CD14-positive monocyte (primary cell): ENCODE data around the gene PPP1R16B. TPM values are rescaled to one million over a fixed set of nuclear protein-coding genes. Genes with fewer than 3 reads are reported as not detected.
A peak's percentile ranks its signal among the peaks of the same experiment; 100 is the strongest.

ENCODE experiments used
- DNase-seq, 3 donors: peaks; one replicate each; pipeline ENCODE4 v3.0.0-alpha.2; 2011 to 2022
- H2AFZ ChIP-seq: 2 replicates; pipeline ENCODE4 v1.6.0; 2012; ENCODE audit warnings: mild to moderate bottlenecking, low read depth, low read length, inconsistent platforms; ENCODE audit not compliant: insufficient read depth, poor library complexity, severe bottlenecking
- H3K27ac ChIP-seq, 2 donors: 1 replicate in 1 of 2; 2 replicates in 1 of 2; pipeline ENCODE4 v1.5.1; 2012 to 2013; ENCODE audit warnings: low read length in 2 of 2, control low read depth in 1 of 2, inconsistent platforms in 1 of 2, low read depth in 1 of 2, mild to moderate bottlenecking in 1 of 2
- H3K27me3 ChIP-seq, 2 donors: one replicate each; pipeline versions ENCODE4 v1.6.0 to v1.6.1; 2011 to 2013; ENCODE audit warnings: low read length in 2 of 2; ENCODE audit not compliant: control insufficient read depth in 2 of 2, insufficient read depth in 2 of 2
- H3K36me3 ChIP-seq, 2 donors: replicated peaks in 1 of 2; 1 replicate in 1 of 2; 2 replicates in 1 of 2; pipeline versions ENCODE4 v1.5.1 to v1.6.1; 2012 to 2013; ENCODE audit warnings: low read length in 2 of 2, control low read depth in 1 of 2, inconsistent platforms in 1 of 2, mild to moderate bottlenecking in 1 of 2; ENCODE audit not compliant: insufficient read depth in 2 of 2, control insufficient read depth in 1 of 2
- H3K4me1 ChIP-seq, 2 donors: 1 replicate in 1 of 2; 2 replicates in 1 of 2; pipeline versions ENCODE4 v1.5.1 to v1.6.1; 2012 to 2013; ENCODE audit warnings: low read length in 2 of 2, control low read depth in 1 of 2, inconsistent platforms in 1 of 2, mild to moderate bottlenecking in 1 of 2, moderate library complexity in 1 of 2; ENCODE audit not compliant: insufficient read depth in 2 of 2, control insufficient read depth in 1 of 2
- H3K4me2 ChIP-seq: replicated peaks from 2 replicates; pipeline ENCODE3; 2012; ENCODE audit warnings: low read length, moderate library complexity, mild to moderate bottlenecking; ENCODE audit not compliant: poor library complexity, severe bottlenecking; ENCODE audit errors: extremely low read depth
- H3K4me3 ChIP-seq, 3 experiments: fragments of 200-600 bp in 1 of 3; sonication (generic) in 1 of 3; replicated peaks in 1 of 3; 1 replicate in 2 of 3; 2 replicates in 1 of 3; pipeline ENCODE4 v1.5.1; 2011 to 2013; ENCODE audit warnings: low read length in 3 of 3, mild to moderate bottlenecking in 3 of 3, control low read depth in 2 of 3, low read depth in 2 of 3, inconsistent platforms in 1 of 3, moderate library complexity in 1 of 3
- H3K79me2 ChIP-seq: 2 replicates; pipeline ENCODE4 v1.6.0; 2012; ENCODE audit warnings: mild to moderate bottlenecking, control low read depth, inconsistent platforms, low read length, moderate library complexity; ENCODE audit not compliant: insufficient read depth
- H3K9ac ChIP-seq: 2 replicates; pipeline ENCODE4 v1.6.0; 2017; ENCODE audit warnings: low read length, mild to moderate bottlenecking; ENCODE audit not compliant: insufficient read depth, poor library complexity, severe bottlenecking
- H3K9me3 ChIP-seq, 2 donors: replicated peaks in 1 of 2; 1 replicate in 1 of 2; 2 replicates in 1 of 2; pipeline versions ENCODE4 v1.5.1 to v1.6.1; 2012 to 2013; ENCODE audit warnings: low read length in 2 of 2, control low read depth in 1 of 2; ENCODE audit not compliant: control insufficient read depth in 1 of 2, insufficient read depth in 1 of 2
- H4K20me1 ChIP-seq: 2 replicates; pipeline ENCODE4 v1.6.0; 2012; ENCODE audit warnings: mild to moderate bottlenecking, low read length, control low read depth, moderate library complexity; ENCODE audit not compliant: insufficient read depth
- H3K27ac Mint-ChIP-seq, 7 donors: one replicate each; pipeline ENCODE4 v1.8.0; 2020; ENCODE audit warnings: mild to moderate bottlenecking in 7 of 7, mixed read lengths in 7 of 7, moderate library complexity in 6 of 7, inconsistent platforms in 2 of 7
- H3K27me3 Mint-ChIP-seq, 3 donors: one replicate each; pipeline ENCODE4 v1.8.0; 2021 to 2022; ENCODE audit warnings: low read depth in 3 of 3, mild to moderate bottlenecking in 3 of 3, mixed read lengths in 3 of 3, moderate library complexity in 3 of 3, inconsistent platforms in 1 of 3
- H3K36me3 Mint-ChIP-seq, 2 donors: one replicate each; pipeline ENCODE4 v1.8.0; 2020; ENCODE audit warnings: mixed read lengths in 2 of 2, inconsistent platforms in 1 of 2, mild to moderate bottlenecking in 1 of 2
- H3K4me1 Mint-ChIP-seq: one replicate; pipeline ENCODE4 v1.8.0; 2020; ENCODE audit warnings: mild to moderate bottlenecking, mixed read lengths
- H3K4me3 Mint-ChIP-seq, 2 donors: one replicate each; pipeline ENCODE4 v1.8.0; 2020; ENCODE audit warnings: mild to moderate bottlenecking in 2 of 2, mixed read lengths in 2 of 2, moderate library complexity in 1 of 2
- H3K9me3 Mint-ChIP-seq, 7 donors: one replicate each; pipeline ENCODE4 v1.8.0; 2020 to 2022; ENCODE audit warnings: mixed read lengths in 7 of 7, mild to moderate bottlenecking in 6 of 7, moderate library complexity in 6 of 7, inconsistent platforms in 2 of 7
- CTCF ChIP-seq: fragments of 200-600 bp; IDR thresholded peaks from one replicate; pipeline ENCODE4 v1.8.0; 2022; ENCODE audit warnings: antibody characterized with exemption, mild to moderate bottlenecking
- WGBS: methylation state at CpG from one replicate; pipeline ENCODE4 v1.1.5; 2013; ENCODE audit warnings: missing lambda C conversion rate; ENCODE audit not compliant: insufficient coverage; 5-methylcytosine and 5-hydroxymethylcytosine counted together
- intact Hi-C, 2 donors: fragments of 100-400 bp; cut with micrococcal nuclease; formaldehyde crosslinking; loops; one replicate each; pipeline versions ENCODE4 v1.15.0 to v1.15.1; 2023
- polyA plus RNA-seq, 3 donors: library from polyadenylated mRNA; depleted of rRNA in 1 of 3; unstranded in 2 of 3; stranded (reverse) in 1 of 3; fragments of 300-500 nt in 2 of 3; fragments of >200 nt in 1 of 3; fragmentation: Illumina TruSeq in 2 of 3; gene quantifications; 1 replicate in 2 of 3; 2 replicates in 1 of 3; pipeline ENCODE4 v1.2.3, GENCODE V29; 2012 to 2021

PPP1R16B gene
- polyA plus RNA-seq, 3 donors, result 1.1 to 4.4 (median 1.4) TPM

- Histone ChIP-seq H3K4me2 (no peak overlapping the region), H3K9ac (no peak overlapping the region), H3K4me3 (no peak overlapping the region), H3K36me3 (peaks cover 67 to 95% of the 10 kb centered on the region in 2 donors), H3K79me2 (no peaks in the 10 kb centered on the region), H2AFZ (no peak overlapping the region), H3K9me3 (no peaks in the 10 kb centered on the region), H3K27me3 (no peaks in the 10 kb centered on the region), H3K4me1 (peaks cover 4 to 14% of the 10 kb centered on the region in 2 donors), H4K20me1 (no peaks in the 10 kb centered on the region), H3K27ac (no peak overlapping the region)
- peaks cover 22% of the 10 kb centered on the region for H3K4me1 Mint-ChIP-seq
- no peak overlapping the region for H3K4me3 Mint-ChIP-seq
- no peak overlapping the region for H3K27ac Mint-ChIP-seq
- TF ChIP-seq CTCF, result no peak
- peaks cover 90 to 94% of the 10 kb centered on the region in 2 donors for H3K36me3 Mint-ChIP-seq
- intact Hi-C loops, result no loop called here
- no peaks in the 10 kb centered on the region for H3K27me3 Mint-ChIP-seq
- no peaks in the 10 kb centered on the region for H3K9me3 Mint-ChIP-seq
- DNase-seq, result peak in 2 of 3 donors; percentile 12 to 31
- 96% methylated on average over 8 of the region's 11 CpGs for WGBS
These were observed 40.8 kb upstream of the PPP1R16B start for GRCh38 chr20:38764567-38765318.

- H3K36me3 Mint-ChIP-seq, result peaks cover 86 to 94% of the 10 kb centered on the region in 2 donors
- H3K36me3 ChIP-seq, result peaks cover 70 to 95% of the 10 kb centered on the region in 2 donors
- H3K27ac Mint-ChIP-seq, result no peak overlapping the region
- no peaks in the 10 kb centered on the region for H3K79me2 ChIP-seq
- DNase-seq, result no peak
- H3K9me3 ChIP-seq, result no peaks in the 10 kb centered on the region
- H3K9me3 Mint-ChIP-seq, result no peaks in the 10 kb centered on the region
- peaks cover 4 to 12% of the 10 kb centered on the region in 2 donors for H3K4me1 ChIP-seq
- H2AFZ ChIP-seq, result no peak overlapping the region
- no peaks in the 10 kb centered on the region for H4K20me1 ChIP-seq
- intact Hi-C loops, result no loop called here
- no peaks in the 10 kb centered on the region for H3K27me3 Mint-ChIP-seq
- no CpG with 5 or more reads among the region's 4 CpGs for WGBS
- H3K4me3 Mint-ChIP-seq, result no peak overlapping the region
- H3K4me2 ChIP-seq, result no peak overlapping the region
- no peak overlapping the region for H3K9ac ChIP-seq
- H3K27me3 ChIP-seq, result no peaks in the 10 kb centered on the region
- no peak for TF ChIP-seq CTCF
- no peak overlapping the region for H3K4me3 ChIP-seq
- H3K27ac ChIP-seq, result no peak overlapping the region
- peaks cover 19% of the 10 kb centered on the region for H3K4me1 Mint-ChIP-seq
These were observed 39.4 kb upstream of the PPP1R16B start for GRCh38 chr20:38766071-38766470.
